Endothelial cell of umbilical vein (primary cell): ENCODE results near the gene WSB1. TPM values are rescaled to one million over a fixed set of nuclear protein-coding genes. Genes with fewer than 3 reads are reported as not detected.

ENCODE experiments used
- BruUV-seq: library from RNA; stranded (reverse); fragments of 400-500 nt; replicated peaks from 2 replicates; lab custom pipeline; 2021; lab: Mats Ljungman, UMichigan
- CTCF ChIA-PET: fragments of 300-600, 350-600 bp; sonication (Branson Sonifier 250); formaldehyde crosslinking; loops from one replicate; lab custom pipeline; 2021; ENCODE audit warnings: antibody characterized with exemption, inconsistent platforms; lab: Charles Lee
- POLR2A ChIA-PET: fragments of 300-600, 350-600 bp; sonication (Branson Sonifier 250); formaldehyde crosslinking; loops from one replicate; lab custom pipeline; 2021; ENCODE audit warnings: antibody characterized with exemption, inconsistent platforms; lab: Charles Lee
- DNase-seq: peaks from one replicate; pipeline ENCODE4 v3.0.0-alpha.2; 2011; ENCODE audit warnings: low read depth, low spot score
- FAIRE-seq: peaks from 2 replicates; lab custom pipeline; 2011; peaks lifted over from hg19 to GRCh38; lab: Jason Lieb, UNC
- H2AFZ ChIP-seq: 2 replicates; pipeline ENCODE4 v1.6.0; 2012; ENCODE audit warnings: low read depth, low read length, control low read depth, inconsistent platforms
- H3K27ac ChIP-seq: 2 replicates; pipeline ENCODE4 v1.5.1; 2011; ENCODE audit warnings: low read depth, mild to moderate bottlenecking, control low read depth, low read length, moderate library complexity; ENCODE audit not compliant: insufficient read depth
- H3K27me3 ChIP-seq, 2 experiments: 2 replicates each; pipeline versions ENCODE4 v1.6.0 to v1.6.1; 2011; ENCODE audit warnings: low read length in 2 of 2, mixed read lengths in 1 of 2; ENCODE audit not compliant: control insufficient read depth in 2 of 2, insufficient read depth in 2 of 2
- H3K36me3 ChIP-seq, 2 experiments: 2 replicates in 1 of 2; 3 replicates in 1 of 2; pipeline ENCODE4 v1.5.1; 2011; ENCODE audit warnings: low read length in 2 of 2, mild to moderate bottlenecking in 1 of 2, moderate library complexity in 1 of 2; ENCODE audit not compliant: control insufficient read depth in 2 of 2, insufficient read depth in 2 of 2; ENCODE audit errors: extremely low read depth in 1 of 2
- H3K4me1 ChIP-seq: 3 replicates; pipeline ENCODE4 v1.5.1; 2011; ENCODE audit warnings: mild to moderate bottlenecking, low read length; ENCODE audit not compliant: control insufficient read depth, insufficient read depth; ENCODE audit errors: extremely low read depth
- H3K4me2 ChIP-seq: 2 replicates; pipeline ENCODE4 v1.6.1; 2011; ENCODE audit warnings: low read length, control low read depth, mixed read lengths; ENCODE audit not compliant: insufficient read depth
- H3K4me3 ChIP-seq, 3 experiments: fragments of 200-600 bp in 1 of 3; sonication (generic), shearing (Covaris generic) in 1 of 3; replicated peaks in 1 of 3; 2 replicates each; pipeline ENCODE4 v1.5.1; 2011 to 2016; ENCODE audit warnings: control low read depth in 3 of 3, low read length in 3 of 3, mild to moderate bottlenecking in 2 of 3, inconsistent platforms in 1 of 3, low read depth in 1 of 3, moderate library complexity in 1 of 3; ENCODE audit not compliant: insufficient read depth in 1 of 3
- H3K79me2 ChIP-seq: 2 replicates; pipeline ENCODE4 v1.6.0; 2012; ENCODE audit warnings: low read length, inconsistent platforms; ENCODE audit not compliant: control insufficient read depth, insufficient read depth
- H3K9ac ChIP-seq: replicated peaks from 2 replicates; pipeline ENCODE3; 2011; ENCODE audit warnings: low read length, control low read depth; ENCODE audit not compliant: insufficient read depth; ENCODE audit errors: extremely low read depth
- H3K9me1 ChIP-seq: replicated peaks from 3 replicates; pipeline ENCODE4 v1.6.0; 2011; ENCODE audit warnings: mild to moderate bottlenecking, low read length; ENCODE audit not compliant: control insufficient read depth, insufficient read depth; ENCODE audit errors: extremely low read depth
- H3K9me3 ChIP-seq: replicated peaks from 2 replicates; pipeline ENCODE4 v1.5.1; 2012; ENCODE audit warnings: low read length, inconsistent platforms; ENCODE audit not compliant: control insufficient read depth, insufficient read depth
- H4K20me1 ChIP-seq: replicated peaks from 2 replicates; pipeline ENCODE3; 2011; ENCODE audit warnings: mild to moderate bottlenecking, low read length; ENCODE audit not compliant: control insufficient read depth, insufficient read depth; ENCODE audit errors: extremely low read depth
- EZH2 ChIP-seq: IDR thresholded peaks from 2 replicates; pipeline ENCODE4 v1.6.1; 2012; ENCODE audit warnings: borderline replicate concordance, low read depth, mild to moderate bottlenecking, moderate library complexity, low read length, inconsistent platforms; ENCODE audit not compliant: severe bottlenecking
- FOS ChIP-seq: IDR thresholded peaks from 2 replicates; pipeline ENCODE4 v1.6.1; 2011; ENCODE audit warnings: mild to moderate bottlenecking, low read length, moderate library complexity, borderline replicate concordance; ENCODE audit not compliant: insufficient read depth
- GATA2 ChIP-seq: IDR thresholded peaks from 2 replicates; pipeline ENCODE4 v1.7.0; 2011; ENCODE audit warnings: low read depth, mild to moderate bottlenecking, moderate library complexity, mixed read lengths, low read length; ENCODE audit not compliant: insufficient read length, insufficient read depth
- JUN ChIP-seq: IDR thresholded peaks from 2 replicates; pipeline ENCODE4 v1.6.1; 2011; ENCODE audit warnings: borderline replicate concordance, low read depth; ENCODE audit not compliant: insufficient read length, insufficient read depth
- MYC ChIP-seq: IDR thresholded peaks from one replicate; pipeline ENCODE4 v1.6.1; 2011; ENCODE audit warnings: mild to moderate bottlenecking, low read depth, low read length
- POLR2A ChIP-seq: IDR thresholded peaks from 2 replicates; pipeline ENCODE4 v1.6.1; 2012; ENCODE audit warnings: low read depth, mild to moderate bottlenecking, control low read depth, low read length
- POLR2AphosphoS5 ChIP-seq: IDR thresholded peaks from 2 replicates; pipeline ENCODE4 v1.6.1; 2012; ENCODE audit warnings: low read depth, mild to moderate bottlenecking, control low read depth, low read length, moderate library complexity; ENCODE audit not compliant: insufficient read depth
- dilution Hi-C: fragments of 300-500 bp; cut with MboI; formaldehyde crosslinking; loops from one replicate; pipeline ENCODE4 v1.15.0; 2019; ENCODE audit warnings: low sequenced_read_pairs; ENCODE audit not compliant: extremely low pct_ligation_motif_present
- intact Hi-C: fragments of 100-400 bp; cut with micrococcal nuclease; formaldehyde crosslinking; loops from one replicate; pipeline ENCODE4 v1.10.0; 2022
- polyA plus RNA-seq, 4 experiments: library from polyadenylated mRNA; depleted of rRNA in 3 of 4; stranded (reverse) in 3 of 4; unstranded in 1 of 4; fragments of >200 nt; gene quantifications; 2 replicates each; pipeline versions ENCODE4 v1.2.1 to v1.2.3, GENCODE V29; 2011 to 2012; ENCODE audit warnings: missing spikeins in 1 of 4
- total RNA-seq: library from RNA; stranded (reverse); gene quantifications from 2 replicates; pipeline ENCODE4 v1.2.3, GENCODE V29; 2021
- TF ChIP-seq, protein P1 (sequence below): IDR thresholded peaks from 2 replicates; pipeline ENCODE4 v1.6.1; 2011; ENCODE audit not compliant: insufficient read depth, insufficient read length
- TF ChIP-seq, protein P2 (sequence below), 2 donors: IDR thresholded peaks; 1 replicate in 1 of 2; 2 replicates in 1 of 2; pipeline ENCODE4 v1.5.1; 2011; ENCODE audit warnings: low read length in 2 of 2, mild to moderate bottlenecking in 2 of 2, moderate library complexity in 2 of 2, control low read depth in 1 of 2, inconsistent platforms in 1 of 2, low read depth in 1 of 2; ENCODE audit not compliant: insufficient read depth in 1 of 2; ENCODE audit errors: extremely low read depth in 1 of 2

Gene WSB1
- total and polyA plus RNA-seq, 2 donors (not counting 3 experiments of a cell fraction or from before 2014, with no cell fraction given): 471 to 736 TPM

DNA sequence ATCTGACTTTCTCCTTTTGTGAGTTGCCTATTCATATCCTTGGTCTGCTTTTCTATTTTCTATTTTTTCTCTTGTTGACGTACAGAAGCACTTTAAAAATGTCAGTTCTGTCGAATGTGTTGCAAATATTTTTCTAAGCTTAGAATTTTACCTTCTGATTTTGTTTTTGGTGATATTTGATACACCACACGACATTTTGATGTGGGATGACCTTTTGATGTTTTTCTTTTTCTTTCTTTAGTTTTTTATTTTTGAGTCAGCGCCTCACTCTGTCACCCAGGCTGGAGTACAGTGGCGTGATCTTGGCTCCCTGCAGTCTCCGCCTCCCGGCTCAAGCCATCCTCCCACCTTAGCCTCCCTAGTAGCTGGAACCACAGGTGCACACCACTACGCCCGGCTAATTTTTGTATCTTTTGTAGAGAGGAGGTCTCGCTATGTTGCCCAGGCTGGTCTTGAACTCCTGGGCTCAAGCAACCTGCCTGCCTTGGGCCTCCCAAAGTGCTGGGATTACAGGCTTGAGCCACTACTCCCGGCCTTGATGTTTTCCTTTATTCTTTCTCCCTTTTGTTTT, 39.6 kb downstream of the WSB1 start:
- Histone ChIP-seq H3K9ac (peak overlapping the region; percentile 70), H3K4me3 (peak overlapping the region; percentile 3 to 65 (median 17)), H3K27me3 (no peaks in the 10 kb centered on the region), H3K9me1 (no peaks in the 10 kb centered on the region), H3K9me3 (no peaks in the 10 kb centered on the region), H3K79me2 (no peaks in the 10 kb centered on the region), H3K36me3 (no peaks in the 10 kb centered on the region), H3K4me1 (peaks cover 16% of the 10 kb centered on the region), H2AFZ (peak overlapping the region; percentile 41), H4K20me1 (no peaks in the 10 kb centered on the region), H3K27ac (peak overlapping the region; percentile 73), H3K4me2 (peak overlapping the region; percentile 87)
- CTCF ChIA-PET: interaction anchor here (0.8 to 2.8 kb wide), 27 partner anchors 8 to 269 kb away, joined by 3 to 88 read pairs (median 5); partner anchors contain the start of gene WSB1
- TF ChIP-seq, protein P1, sequence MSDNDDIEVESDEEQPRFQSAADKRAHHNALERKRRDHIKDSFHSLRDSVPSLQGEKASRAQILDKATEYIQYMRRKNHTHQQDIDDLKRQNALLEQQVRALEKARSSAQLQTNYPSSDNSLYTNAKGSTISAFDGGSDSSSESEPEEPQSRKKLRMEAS: no peak
- TF ChIP-seq JUN: no peak
- BruUV-seq: TSS peak; percentile 50
- intact Hi-C loops: loop anchor here (1.0 to 2.0 kb wide), 8 partner anchors 10 to 268 kb away; partner anchors contain the start of gene WSB1
- no peak for DNase-seq
- POLR2A ChIA-PET: interaction anchor here (1.0 to 1.6 kb wide), 4 partner anchors 19 to 92 kb away, joined by 3 to 7 read pairs (median 4); partner anchors contain the start of gene WSB1
- FAIRE-seq: no peak
- dilution Hi-C loops: no loop called here

DNA sequence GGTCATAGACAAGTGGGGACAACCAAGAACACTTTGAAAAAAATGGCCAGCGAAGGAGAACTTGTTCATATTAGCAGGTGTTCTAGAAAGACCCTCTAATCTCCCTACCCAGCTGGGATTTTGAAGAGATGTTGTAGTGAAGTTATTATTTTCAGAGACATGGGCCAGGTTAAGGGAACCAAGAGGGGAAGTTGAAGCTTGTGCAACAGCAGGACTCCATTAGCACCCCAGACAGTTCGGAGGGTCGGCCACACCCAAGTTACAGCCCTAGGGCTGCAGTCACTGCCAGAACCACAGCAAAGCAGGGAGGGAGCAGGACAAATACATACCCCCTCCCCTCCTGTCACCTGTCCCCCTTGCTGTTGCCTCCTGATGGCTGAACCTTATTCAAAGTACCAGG, 42.3 kb downstream of the WSB1 start:
- ChIA-PET POLR2A (no interaction called here), CTCF (interaction anchor here (3.0 kb wide), 1 partner anchor 13 kb away, joined by 8 read pairs; no protein-coding TSS in a partner anchor)
- H3K36me3 ChIP-seq: no peaks in the 10 kb centered on the region
- H4K20me1 ChIP-seq: no peaks in the 10 kb centered on the region
- DNase-seq (no peak), FAIRE-seq (no peak)
- TF ChIP-seq EZH2: no peak
- TF ChIP-seq GATA2: no peak
- no peak for TF ChIP-seq JUN
- no peak for TF ChIP-seq MYC
- TF ChIP-seq POLR2A: no peak
- TF ChIP-seq, protein P2, sequence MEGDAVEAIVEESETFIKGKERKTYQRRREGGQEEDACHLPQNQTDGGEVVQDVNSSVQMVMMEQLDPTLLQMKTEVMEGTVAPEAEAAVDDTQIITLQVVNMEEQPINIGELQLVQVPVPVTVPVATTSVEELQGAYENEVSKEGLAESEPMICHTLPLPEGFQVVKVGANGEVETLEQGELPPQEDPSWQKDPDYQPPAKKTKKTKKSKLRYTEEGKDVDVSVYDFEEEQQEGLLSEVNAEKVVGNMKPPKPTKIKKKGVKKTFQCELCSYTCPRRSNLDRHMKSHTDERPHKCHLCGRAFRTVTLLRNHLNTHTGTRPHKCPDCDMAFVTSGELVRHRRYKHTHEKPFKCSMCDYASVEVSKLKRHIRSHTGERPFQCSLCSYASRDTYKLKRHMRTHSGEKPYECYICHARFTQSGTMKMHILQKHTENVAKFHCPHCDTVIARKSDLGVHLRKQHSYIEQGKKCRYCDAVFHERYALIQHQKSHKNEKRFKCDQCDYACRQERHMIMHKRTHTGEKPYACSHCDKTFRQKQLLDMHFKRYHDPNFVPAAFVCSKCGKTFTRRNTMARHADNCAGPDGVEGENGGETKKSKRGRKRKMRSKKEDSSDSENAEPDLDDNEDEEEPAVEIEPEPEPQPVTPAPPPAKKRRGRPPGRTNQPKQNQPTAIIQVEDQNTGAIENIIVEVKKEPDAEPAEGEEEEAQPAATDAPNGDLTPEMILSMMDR (IDR thresholded peaks at IDR 0.05; ENCODE audit: extremely low read depth in 1 of 2, insufficient read depth in 1 of 2, low read depth in 1 of 2, low read length in 2 of 2): no peak
- TF ChIP-seq FOS: no peak
- TF ChIP-seq POLR2AphosphoS5: no peak
- no peaks in the 10 kb centered on the region for H3K9me1 ChIP-seq
- no peaks in the 10 kb centered on the region for H3K9me3 ChIP-seq
- H3K4me1 ChIP-seq: peaks cover 20% of the 10 kb centered on the region
- no peak overlapping the region for H3K4me2 ChIP-seq
- no peak overlapping the region for H3K27ac ChIP-seq
- no peaks in the 10 kb centered on the region for H3K79me2 ChIP-seq
- H3K27me3 ChIP-seq: no peaks in the 10 kb centered on the region
- dilution Hi-C loops (no loop called here), intact Hi-C loops (no loop called here)
- H2AFZ ChIP-seq: no peak overlapping the region
- H3K4me3 ChIP-seq: no peak overlapping the region
- no peak overlapping the region for H3K9ac ChIP-seq
- BruUV-seq: no TSS peak
